K562 (cell line): ENCODE data around the gene MALRD1. TPM values are rescaled to one million over a fixed set of nuclear protein-coding genes. Genes with fewer than 3 reads are reported as not detected.

ENCODE experiments used
- ATAC-seq: fragments of 200-7000 bp; cut with Tn5 transposase; 3 replicates; pipeline ENCODE4 v1.9.1; 2020; ENCODE audit warnings: moderate library complexity
- BruUV-seq: library from RNA; stranded (reverse); fragments of 400-500 nt; replicated peaks from 2 replicates; lab custom pipeline; 2021; lab: Mats Ljungman, UMichigan
- CTCF ChIA-PET: fragments of 300-600 bp; formaldehyde crosslinking; extraction: SDS; loops from one replicate; lab custom pipeline; 2021; ENCODE audit warnings: low intra/inter-chr PET ratio; lab: Yijun Ruan, JAX
- POLR2A ChIA-PET: fragments of 300-600, 350-650 bp; sonication (Branson Sonifier 250); formaldehyde crosslinking; extraction: SDS; loops from one replicate; lab custom pipeline; 2021; ENCODE audit warnings: antibody characterized with exemption, inconsistent platforms; lab: Yijun Ruan, JAX
- DNase-seq, 4 experiments: peaks; one replicate each; pipeline versions ENCODE4 v3.0.0 to v3.0.0-alpha.2; 2011 to 2018; ENCODE audit warnings: low spot score in 3 of 4, mixed read lengths in 3 of 4; ENCODE audit errors: extremely low read depth in 1 of 4
- FAIRE-seq: peaks from 2 replicates; lab custom pipeline; 2011; peaks lifted over from hg19 to GRCh38; lab: Jason Lieb, UNC
- H2AFZ ChIP-seq: 2 replicates; pipeline ENCODE4 v1.6.0; 2011; ENCODE audit warnings: low read depth, low read length, control low read depth, inconsistent platforms
- H3K27ac ChIP-seq: fragments of 200-600 bp; 3 replicates; pipeline ENCODE4 v1.8.0; 2011; ENCODE audit warnings: low read depth, mild to moderate bottlenecking, control low read depth, inconsistent platforms, low read length, moderate library complexity, mixed read lengths; ENCODE audit errors: extremely low read depth
- H3K27me3 ChIP-seq, 2 experiments: fragments of 300-600 bp in 1 of 2; 2 replicates in 1 of 2; 3 replicates in 1 of 2; pipeline versions ENCODE4 v1.6.0 to v1.8.0; 2011; ENCODE audit warnings: inconsistent platforms in 2 of 2, low read length in 2 of 2, mild to moderate bottlenecking in 1 of 2, mixed read lengths in 1 of 2, moderate library complexity in 1 of 2; ENCODE audit not compliant: control insufficient read depth in 2 of 2, insufficient read depth in 2 of 2
- H3K36me3 ChIP-seq: fragments of 300-600 bp; 3 replicates; pipeline ENCODE4 v1.8.0; 2011; ENCODE audit warnings: mild to moderate bottlenecking, low read length, inconsistent platforms; ENCODE audit not compliant: control insufficient read depth, insufficient read depth
- H3K4me1 ChIP-seq, 2 experiments: fragments of 200-600 bp in 1 of 2; replicated peaks in 1 of 2; 2 replicates in 1 of 2; 3 replicates in 1 of 2; pipeline versions ENCODE4 v1.5.1 to v1.8.0; 2011; ENCODE audit warnings: inconsistent platforms in 2 of 2, low read length in 2 of 2, mild to moderate bottlenecking in 1 of 2, mixed read lengths in 1 of 2, moderate library complexity in 1 of 2; ENCODE audit not compliant: control insufficient read depth in 2 of 2, insufficient read depth in 2 of 2
- H3K4me2 ChIP-seq: 2 replicates; pipeline ENCODE4 v1.6.1; 2011; ENCODE audit warnings: low read length, control low read depth, inconsistent platforms, mixed read lengths; ENCODE audit not compliant: insufficient read depth
- H3K4me3 ChIP-seq: fragments of 200-600 bp; sonication (generic), shearing (Covaris generic); 2 replicates; pipeline ENCODE4 v1.5.1; 2016; ENCODE audit warnings: control low read depth, inconsistent platforms
- H3K79me2 ChIP-seq: fragments of 200-600 bp; 3 replicates; pipeline ENCODE4 v1.8.0; 2011; ENCODE audit warnings: low read length, inconsistent platforms; ENCODE audit not compliant: control insufficient read depth, insufficient read depth
- H3K9ac ChIP-seq, 2 experiments: 2 replicates each; pipeline versions ENCODE4 v1.6.0 to v1.6.1; 2011; ENCODE audit warnings: low read depth in 2 of 2, low read length in 2 of 2, control low read depth in 1 of 2, inconsistent platforms in 1 of 2, mild to moderate bottlenecking in 1 of 2, mixed read lengths in 1 of 2; ENCODE audit not compliant: insufficient read depth in 1 of 2
- H3K9me1 ChIP-seq: one replicate; pipeline ENCODE4 v1.6.0; 2011; ENCODE audit warnings: inconsistent platforms, mild to moderate bottlenecking, low read length, moderate library complexity; ENCODE audit not compliant: control insufficient read depth, insufficient read depth
- H3K9me3 ChIP-seq: replicated peaks from 2 replicates; pipeline ENCODE4 v1.5.1; 2011; ENCODE audit warnings: low read depth, low read length, inconsistent platforms; ENCODE audit not compliant: control insufficient read depth, insufficient read depth
- H4K20me1 ChIP-seq: replicated peaks from 2 replicates; pipeline ENCODE4 v1.6.1; 2011; ENCODE audit warnings: low read length, inconsistent platforms, mixed read lengths; ENCODE audit not compliant: control insufficient read depth, insufficient read depth
- BRF1 ChIP-seq: IDR thresholded peaks from 3 replicates; pipeline ENCODE4 v1.6.1; 2011; ENCODE audit warnings: borderline replicate concordance, mild to moderate bottlenecking; ENCODE audit not compliant: insufficient read length; ENCODE audit errors: extremely low read depth
- CGGBP1 ChIP-seq: fragments of 250-450 bp; sonication (Bioruptor Pico); IDR thresholded peaks from 2 replicates; pipeline ENCODE4 v1.9.0; 2021; ENCODE audit warnings: mild to moderate bottlenecking
- DLX4 ChIP-seq: fragments of 250-450 bp; sonication (Bioruptor Pico); IDR thresholded peaks from 2 replicates; pipeline ENCODE4 v1.6.1; 2021; ENCODE audit warnings: mild to moderate bottlenecking
- E2F1 ChIP-seq: sonication (generic); formaldehyde crosslinking; IDR thresholded peaks from 2 replicates; pipeline ENCODE4 v1.8.1; 2023; ENCODE audit warnings: mild to moderate bottlenecking, missing genetic modification reagents, moderate library complexity
- ERF ChIP-seq: fragments of 450-650 bp; formaldehyde crosslinking; IDR thresholded peaks from 2 replicates; pipeline ENCODE4 v1.4.0; 2020; ENCODE audit warnings: mild to moderate bottlenecking, mixed read lengths
- EWSR1 ChIP-seq: fragments of 450-650 bp; IDR thresholded peaks from 2 replicates; pipeline ENCODE4 v1.6.1; 2018; ENCODE audit warnings: borderline replicate concordance, mild to moderate bottlenecking, low read depth, moderate library complexity; ENCODE audit not compliant: partially characterized antibody
- MED1 ChIP-seq: sonication (generic); formaldehyde crosslinking; IDR thresholded peaks from 2 replicates; pipeline ENCODE4 v1.8.1; 2023; ENCODE audit warnings: missing genetic modification reagents, borderline replicate concordance
- MTF1 ChIP-seq: fragments of 250-450 bp; sonication (Bioruptor Pico); IDR thresholded peaks from 2 replicates; pipeline ENCODE4 v1.9.0; 2021; ENCODE audit warnings: moderate library complexity, mild to moderate bottlenecking, inconsistent platforms, borderline replicate concordance
- NCOR1 ChIP-seq: fragments of 450-650 bp; IDR thresholded peaks from 2 replicates; pipeline ENCODE4 v1.6.1; 2016; ENCODE audit warnings: mild to moderate bottlenecking, moderate library complexity
- NKRF ChIP-seq: fragments of 450-650 bp; IDR thresholded peaks from 2 replicates; pipeline ENCODE4 v1.6.1; 2016; ENCODE audit warnings: borderline replicate concordance
- PCBP2 ChIP-seq: fragments of 200-400 bp; formaldehyde crosslinking; IDR thresholded peaks from 2 replicates; pipeline ENCODE4 v1.6.1; 2018; ENCODE audit warnings: low read length, low read depth, mild to moderate bottlenecking, moderate library complexity; ENCODE audit not compliant: poor library complexity, severe bottlenecking
- SAP30 ChIP-seq: fragments of 200-600 bp; sonication (generic); IDR thresholded peaks from 2 replicates; pipeline ENCODE4 v1.6.1; 2012; ENCODE audit warnings: borderline replicate concordance, low read depth, mild to moderate bottlenecking, moderate library complexity, low read length, control low read depth, inconsistent platforms; ENCODE audit not compliant: insufficient read depth, poor library complexity, severe bottlenecking
- TCFL5 ChIP-seq: fragments of 250-450 bp; sonication (Bioruptor Pico); conservative IDR thresholded peaks from 2 replicates; pipeline ENCODE4 v1.6.1; 2021; ENCODE audit warnings: mild to moderate bottlenecking, moderate library complexity, matching md5 sums
- ZNF274 ChIP-seq: IDR thresholded peaks from 2 replicates; pipeline ENCODE4 v1.6.1; 2011; ENCODE audit warnings: low read depth, mild to moderate bottlenecking, low read length, moderate library complexity, borderline replicate concordance
- WGBS: fragments of 100-300 bp; shearing (Covaris generic); methylation state at CpG from one replicate; pipeline ENCODE4 v1.1.6; 2016; ENCODE audit warnings: low coverage, mixed read lengths; ENCODE audit not compliant: insufficient coverage; ENCODE audit errors: missing lambda C conversion rate; 5-methylcytosine and 5-hydroxymethylcytosine counted together
- in situ Hi-C: fragments of 300-500 bp; cut with MboI; formaldehyde crosslinking; loops from 4 replicates; pipeline ENCODE4 v1.15.0; 2018; ENCODE audit warnings: inconsistent platforms, mixed read lengths
- intact Hi-C: fragments of 100-400 bp; cut with micrococcal nuclease; formaldehyde crosslinking; loops from 2 replicates; pipeline ENCODE4 v1.14.2; 2022
- polyA plus RNA-seq, 8 experiments: library from polyadenylated mRNA; depleted of rRNA in 4 of 8; stranded (reverse) in 5 of 8; unstranded in 3 of 8; fragments of >200 nt; fragmentation: Nextera tagmentation in 2 of 8; fragmentation: Illumina TruSeq in 1 of 8; extraction: Ambion mirVana in 2 of 8; extraction: Trizol in 1 of 8; gene quantifications; 2 replicates each; pipeline versions ENCODE4 v1.2.1 to v1.2.3, GENCODE V29; 2011 to 2014; ENCODE audit warnings: inconsistent platforms in 1 of 8, missing spikeins in 1 of 8
- total RNA-seq, 7 experiments: library from RNA; depleted of rRNA in 6 of 7; stranded (reverse); fragments of >200 nt in 6 of 7; fragmentation: Illumina TruSeq in 2 of 7; extraction: Trizol in 2 of 7; gene quantifications; 2 replicates each; pipeline versions ENCODE4 v1.2.1 to v1.2.3, GENCODE V29; 2011 to 2021; ENCODE audit warnings: low replicate concordance in 1 of 7

MALRD1 gene
- total and polyA plus RNA-seq, 9 of the 15 experiments (the other 6 are each of a cell fraction or from before 2014, with no cell fraction given) = not detected

- Histone ChIP-seq H3K27me3 (no peaks in the 10 kb centered on the region), H3K27ac (no peak overlapping the region), H3K4me2 (no peak overlapping the region), H3K9me1 (no peaks in the 10 kb centered on the region), H3K36me3 (no peaks in the 10 kb centered on the region), H2AFZ (no peak overlapping the region), H3K9me3 (no peaks in the 10 kb centered on the region), H3K9ac (no peak overlapping the region), H4K20me1 (no peaks in the 10 kb centered on the region), H3K79me2 (no peaks in the 10 kb centered on the region), H3K4me1 (no peaks in the 10 kb centered on the region), H3K4me3 (no peak overlapping the region)
- in situ Hi-C loops (no loop called here), intact Hi-C loops (no loop called here)
- 1% methylated on average over 8 of the region's 8 CpGs for WGBS
- BruUV-seq = no TSS peak
- FAIRE-seq = no peak
- ChIA-PET POLR2A (no interaction called here), CTCF (no interaction called here)
- no peak for DNase-seq
- no peak for ATAC-seq
- no peak for TF ChIP-seq PCBP2
- no peak for TF ChIP-seq DLX4 (CRISPR knock-in tag)
- TF ChIP-seq TCFL5 (CRISPR knock-in tag) = no peak
- TF ChIP-seq CGGBP1 = no peak
- TF ChIP-seq E2F1 (CRISPR knock-in tag) = no peak
- TF ChIP-seq ERF (CRISPR knock-in tag) = no peak
- TF ChIP-seq MED1 (CRISPR knock-in tag) = no peak
- TF ChIP-seq SAP30 = no peak
- TF ChIP-seq BRF1 = no peak
- no peak for TF ChIP-seq MTF1 (CRISPR knock-in tag)
- no peak for TF ChIP-seq ZNF274
- TF ChIP-seq NCOR1 = no peak
- TF ChIP-seq EWSR1 = no peak
- no peak for TF ChIP-seq NKRF
Measured at GRCh38 chr10:19178675-19179074, 130.1 kb downstream of the MALRD1 start.
